ENCODE data around the gene TSPEAR. TPM values are rescaled to one million over a fixed set of nuclear protein-coding genes. Genes with fewer than 3 reads are reported as not detected.

The TSPEAR gene
- total and polyA plus RNA-seq, 11 donors = 0.01 to 2.6 (median 0.71) TPM; not detected in 2

DNA sequence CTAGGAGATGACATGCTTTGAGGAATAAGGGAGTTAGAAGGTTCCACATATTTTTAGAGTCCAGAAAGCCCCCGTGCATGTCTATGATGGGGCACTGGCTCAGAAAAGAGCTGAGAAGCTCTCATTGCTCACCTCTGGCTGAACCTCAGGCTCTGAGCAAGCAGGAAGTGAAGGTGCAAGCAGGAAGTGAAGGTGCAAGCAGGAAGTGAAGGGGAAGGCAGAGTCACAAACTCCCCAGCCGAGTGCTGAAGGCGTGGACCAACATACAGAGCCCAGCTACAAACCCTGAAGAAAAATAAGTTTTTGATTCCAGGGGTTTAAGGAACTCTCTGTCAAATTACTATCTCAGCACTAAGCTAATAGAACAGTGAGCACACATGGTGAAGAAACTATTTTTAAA, 92.5 kb downstream of the TSPEAR start:
- intact Hi-C loops (cut with DNase I) = loop anchor here in 2 of 10 donors (2.0 to 5.0 kb wide), 2 partner anchors 173 to 174 kb away; no protein-coding TSS in a partner anchor
- H3K4me3 ChIP-seq = no peak overlapping the region
- WGBS, 4 donors = 50 to 66% (median 61%) methylated on average over 3 of the region's 3 CpGs

DNA sequence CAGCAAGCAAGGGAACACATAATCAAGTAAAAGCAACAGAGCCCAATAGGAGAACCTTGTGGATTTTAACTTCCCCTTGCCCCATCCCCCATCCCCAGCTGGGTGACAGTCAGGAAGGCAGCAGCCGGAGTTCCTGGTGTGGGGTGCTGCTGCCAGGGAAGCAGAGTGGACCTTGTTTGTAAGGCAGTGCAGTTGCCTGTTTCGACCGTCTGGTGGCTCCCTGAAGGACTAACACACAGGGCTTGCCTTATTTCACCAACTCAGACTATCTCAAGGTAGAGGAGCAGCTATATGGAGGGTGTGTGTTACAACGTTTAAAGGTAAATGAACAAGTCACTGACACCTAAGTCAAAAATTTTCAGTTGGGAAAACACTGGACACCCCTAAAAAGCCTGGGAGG, 92.9 kb downstream of the TSPEAR start:
- no peaks in the 10 kb centered on the region for H3K36me3 ChIP-seq
- peaks cover 0 to 8% (median 0%) of the 10 kb centered on the region in 12 donors for H3K4me1 ChIP-seq
- DNase-seq (peak in 4 of 5 donors; percentile 39 to 59 (median 55)), ATAC-seq (peak in 3 of 4 donors; percentile 67 to 89 (median 69))
- no peak overlapping the region for H3K4me3 ChIP-seq
- peaks cover 0 to 29% (median 6%) of the 10 kb centered on the region in 12 donors for H3K9me3 ChIP-seq
- intact Hi-C loops (cut with DNase I) = loop anchor here in 2 of 10 donors (2.0 to 5.0 kb wide), 2 partner anchors 174 kb away; no protein-coding TSS in a partner anchor
- H3K27ac ChIP-seq = peak overlapping the region in 1 of 12 donors; percentile 73
- 10 to 29% (median 21%) methylated on average over 4 of the region's 4 CpGs for WGBS, 4 donors
- H3K27me3 ChIP-seq = peaks cover 0 to 5% (median 0%) of the 10 kb centered on the region in 9 donors
- no peak for TF ChIP-seq POLR2A (IDR thresholded peaks at IDR 0.05)
- TF ChIP-seq, protein P1, sequence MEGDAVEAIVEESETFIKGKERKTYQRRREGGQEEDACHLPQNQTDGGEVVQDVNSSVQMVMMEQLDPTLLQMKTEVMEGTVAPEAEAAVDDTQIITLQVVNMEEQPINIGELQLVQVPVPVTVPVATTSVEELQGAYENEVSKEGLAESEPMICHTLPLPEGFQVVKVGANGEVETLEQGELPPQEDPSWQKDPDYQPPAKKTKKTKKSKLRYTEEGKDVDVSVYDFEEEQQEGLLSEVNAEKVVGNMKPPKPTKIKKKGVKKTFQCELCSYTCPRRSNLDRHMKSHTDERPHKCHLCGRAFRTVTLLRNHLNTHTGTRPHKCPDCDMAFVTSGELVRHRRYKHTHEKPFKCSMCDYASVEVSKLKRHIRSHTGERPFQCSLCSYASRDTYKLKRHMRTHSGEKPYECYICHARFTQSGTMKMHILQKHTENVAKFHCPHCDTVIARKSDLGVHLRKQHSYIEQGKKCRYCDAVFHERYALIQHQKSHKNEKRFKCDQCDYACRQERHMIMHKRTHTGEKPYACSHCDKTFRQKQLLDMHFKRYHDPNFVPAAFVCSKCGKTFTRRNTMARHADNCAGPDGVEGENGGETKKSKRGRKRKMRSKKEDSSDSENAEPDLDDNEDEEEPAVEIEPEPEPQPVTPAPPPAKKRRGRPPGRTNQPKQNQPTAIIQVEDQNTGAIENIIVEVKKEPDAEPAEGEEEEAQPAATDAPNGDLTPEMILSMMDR (IDR thresholded peaks at IDR 0.05) = peak in 9 of 12 donors; percentile 12 to 52 (median 29)

More for the DNA sequence above, 92.5 kb downstream of the TSPEAR start:
- Histone ChIP-seq H3K27ac (peak overlapping the region in 1 of 12 donors; percentile 73), H3K4me1 (peaks cover 0 to 8% (median 0%) of the 10 kb centered on the region in 12 donors), H3K27me3 (peaks cover 0 to 5% (median 0%) of the 10 kb centered on the region in 9 donors), H3K36me3 (no peaks in the 10 kb centered on the region), H3K9me3 (peaks cover 0 to 33% (median 10%) of the 10 kb centered on the region in 12 donors)
- ATAC-seq = peak in 1 of 4 donors; percentile 34
- TF ChIP-seq, protein P1 (IDR thresholded peaks at IDR 0.05) = no peak
- no peak for TF ChIP-seq POLR2A (IDR thresholded peaks at IDR 0.05)
- DNase-seq = no peak

DNA sequence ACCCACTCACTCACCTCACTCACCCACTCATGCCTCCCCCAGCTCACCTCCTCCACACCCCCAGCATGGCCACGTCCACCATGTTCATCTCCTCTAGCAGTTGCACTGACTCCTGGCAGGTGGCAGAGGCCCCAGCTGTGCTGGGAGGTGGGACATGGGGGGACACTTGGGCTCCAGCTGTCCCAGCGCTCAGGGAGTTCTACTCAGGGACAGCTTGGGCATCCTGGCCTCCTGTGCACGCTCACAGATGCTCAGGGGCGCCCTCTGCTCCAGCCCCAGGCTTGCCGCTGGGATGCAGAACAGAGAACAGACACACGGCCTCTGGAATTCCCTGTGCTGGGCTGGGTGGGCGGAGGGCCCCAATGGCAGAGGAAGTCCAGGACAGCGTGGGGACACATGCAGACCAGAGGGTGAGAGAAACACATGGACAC, 94.3 kb downstream of the TSPEAR start:
- H3K4me1 ChIP-seq = peaks cover 0 to 8% (median 0%) of the 10 kb centered on the region in 12 donors
- peaks cover 0 to 15% (median 2%) of the 10 kb centered on the region in 12 donors for H3K9me3 ChIP-seq
- no peaks in the 10 kb centered on the region for H3K36me3 ChIP-seq
- no peak for TF ChIP-seq POLR2A (IDR thresholded peaks at IDR 0.05)
- TF ChIP-seq, protein P1 (IDR thresholded peaks at IDR 0.05) = no peak
- no peak overlapping the region for H3K4me3 ChIP-seq
- peaks cover 0 to 5% (median 0%) of the 10 kb centered on the region in 9 donors for H3K27me3 ChIP-seq
- H3K27ac ChIP-seq = no peak overlapping the region
- WGBS, 4 donors = 51 to 57% (median 54%) methylated on average over 8 of the region's 8 CpGs
- intact Hi-C loops (cut with DNase I) = loop anchor here in 1 of 10 donors (5.0 kb wide), 1 partner anchor 175 kb away; no protein-coding TSS in a partner anchor
- ATAC-seq = no peak
- no peak for DNase-seq

DNA sequence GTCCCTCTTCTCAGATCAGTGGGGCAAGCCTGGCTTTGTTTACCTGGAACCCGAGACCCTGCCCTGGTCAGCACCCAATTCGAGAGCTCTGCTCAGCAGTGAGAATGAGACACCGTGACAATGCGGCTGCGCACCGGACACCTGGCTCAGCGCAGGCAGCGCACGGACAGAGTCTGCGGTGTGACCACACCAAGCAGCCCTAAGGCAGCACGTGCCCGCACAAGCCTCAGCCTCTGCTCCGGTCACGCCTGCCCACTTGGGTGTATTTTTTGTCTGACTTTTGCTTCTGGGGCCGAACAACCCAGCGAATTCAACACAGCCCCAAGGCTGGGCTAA, 94.8 kb downstream of the TSPEAR start:
- DNase-seq (no peak), ATAC-seq (no peak)
- H3K4me3 ChIP-seq = no peak overlapping the region
- 82 to 85% (median 83%) methylated on average over 16 of the region's 16 CpGs for WGBS, 4 donors
- no peaks in the 10 kb centered on the region for H3K36me3 ChIP-seq
- peaks cover 0 to 5% (median 0%) of the 10 kb centered on the region in 9 donors for H3K27me3 ChIP-seq
- H3K9me3 ChIP-seq = peaks cover 0 to 17% (median 2%) of the 10 kb centered on the region in 12 donors
- intact Hi-C loops (cut with DNase I) = loop anchor here in 1 of 10 donors (5.0 kb wide), 1 partner anchor 176 kb away; no protein-coding TSS in a partner anchor
- TF ChIP-seq, protein P1 (IDR thresholded peaks at IDR 0.05) = no peak
- no peak for TF ChIP-seq POLR2A (IDR thresholded peaks at IDR 0.05)
- H3K27ac ChIP-seq = no peak overlapping the region
- peaks cover 0 to 8% (median 0%) of the 10 kb centered on the region in 12 donors for H3K4me1 ChIP-seq
